Left kidney (tissue), 8 donors: ENCODE results near the gene NOP56. TPM values are rescaled to one million over a fixed set of nuclear protein-coding genes. Genes with fewer than 3 reads are reported as not detected.

Experiments used
- DNase-seq: peaks from one replicate; pipeline ENCODE4 v3.0.0-alpha.2; 2013
- long read RNA-seq, 8 donors: transcript quantifications; one replicate each; lab custom pipeline, GENCODE V29; 2026
- polyA plus RNA-seq: library from polyadenylated mRNA; unstranded; fragments of 120-200 nt; gene quantifications from one replicate; pipeline ENCODE4 v1.2.1, GENCODE V29; 2013; ENCODE audit not compliant: insufficient read length

The NOP56 gene
- 305 TPM for polyA plus RNA-seq
- long read RNA-seq, donor 1, transcript NOP56-201 (12 exons, 2,400 nt) = minor isoform, 9 of 162 reads
- long read RNA-seq, donor 1, transcript NOP56-219 (1 exons, 2,980 nt) = minor isoform, 40 of 162 reads
- long read RNA-seq, donor 1, transcript NOP56-208 (2 exons, 735 nt) = major isoform, 58 of 162 reads
- long read RNA-seq, donor 1, transcript NOP56-205 (3 exons, 859 nt) = minor isoform, 11 of 162 reads
- long read RNA-seq, donor 1, partial matches to known transcripts = 22 of 162 reads
- long read RNA-seq, donor 1, other reads (novel, unspliced or antisense) = 0 of 162 reads
- long read RNA-seq, donor 2, transcript NOP56-219 (1 exons, 2,980 nt) = minor isoform, 41 of 152 reads
- long read RNA-seq, donor 2, transcript NOP56-220 (2 exons, 2,662 nt) = minor isoform, 5 of 152 reads
- long read RNA-seq, donor 2, transcript NOP56-208 (2 exons, 735 nt) = major isoform, 64 of 152 reads
- long read RNA-seq, donor 2, transcript NOP56-205 (3 exons, 859 nt) = minor isoform, 11 of 152 reads
- long read RNA-seq, donor 2, partial matches to known transcripts = 19 of 152 reads
- long read RNA-seq, donor 2, other reads (novel, unspliced or antisense) = 0 of 152 reads
- long read RNA-seq, donor 3, transcript NOP56-208 (2 exons, 735 nt) = major isoform, 99 of 192 reads
- long read RNA-seq, donor 3, transcript NOP56-219 (1 exons, 2,980 nt) = minor isoform, 40 of 192 reads
- long read RNA-seq, donor 3, transcript NOP56-201 (12 exons, 2,400 nt) = minor isoform, 8 of 192 reads
- long read RNA-seq, donor 3, transcript NOP56-205 (3 exons, 859 nt) = minor isoform, 7 of 192 reads
- long read RNA-seq, donor 3, partial matches to known transcripts = 23 of 192 reads
- long read RNA-seq, donor 3, other reads (novel, unspliced or antisense) = 0 of 192 reads
- long read RNA-seq, donor 4, transcript NOP56-219 (1 exons, 2,980 nt) = major isoform, 20 of 43 reads
- long read RNA-seq, donor 4, transcript NOP56-208 (2 exons, 735 nt) = minor isoform, 15 of 43 reads
- long read RNA-seq, donor 4, partial matches to known transcripts = 0 of 43 reads
- long read RNA-seq, donor 4, other reads (novel, unspliced or antisense) = 0 of 43 reads
- long read RNA-seq, donor 5, transcript NOP56-201 (12 exons, 2,400 nt) = minor isoform, 18 of 448 reads
- long read RNA-seq, donor 5, transcript NOP56-208 (2 exons, 735 nt) = major isoform, 144 of 448 reads
- long read RNA-seq, donor 5, transcript NOP56-219 (1 exons, 2,980 nt) = minor isoform, 56 of 448 reads
- long read RNA-seq, donor 5, transcript NOP56-205 (3 exons, 859 nt) = minor isoform, 9 of 448 reads
- long read RNA-seq, donor 5, partial matches to known transcripts = 189 of 448 reads
- long read RNA-seq, donor 5, other reads (novel, unspliced or antisense) = 23 of 448 reads
- long read RNA-seq, donor 6, transcript NOP56-208 (2 exons, 735 nt) = major isoform, 65 of 157 reads
- long read RNA-seq, donor 6, transcript NOP56-219 (1 exons, 2,980 nt) = minor isoform, 29 of 157 reads
- long read RNA-seq, donor 6, transcript NOP56-205 (3 exons, 859 nt) = minor isoform, 11 of 157 reads
- long read RNA-seq, donor 6, transcript NOP56-201 (12 exons, 2,400 nt) = minor isoform, 9 of 157 reads
- long read RNA-seq, donor 6, partial matches to known transcripts = 22 of 157 reads
- long read RNA-seq, donor 6, other reads (novel, unspliced or antisense) = 0 of 157 reads
- long read RNA-seq, donor 7, transcript NOP56-208 (2 exons, 735 nt) = major isoform, 96 of 244 reads
- long read RNA-seq, donor 7, transcript NOP56-205 (3 exons, 859 nt) = minor isoform, 10 of 244 reads
- long read RNA-seq, donor 7, transcript NOP56-219 (1 exons, 2,980 nt) = minor isoform, 70 of 244 reads
- long read RNA-seq, donor 7, transcript NOP56-201 (12 exons, 2,400 nt) = minor isoform, 14 of 244 reads
- long read RNA-seq, donor 7, partial matches to known transcripts = 36 of 244 reads
- long read RNA-seq, donor 7, other reads (novel, unspliced or antisense) = 0 of 244 reads
- long read RNA-seq, donor 8, transcript NOP56-219 (1 exons, 2,980 nt) = minor isoform, 15 of 49 reads
- long read RNA-seq, donor 8, transcript NOP56-208 (2 exons, 735 nt) = major isoform, 20 of 49 reads
- long read RNA-seq, donor 8, partial matches to known transcripts = 0 of 49 reads
- long read RNA-seq, donor 8, other reads (novel, unspliced or antisense) = 10 of 49 reads

- peak; percentile 93 for DNase-seq
Measured at GRCh38 chr20:2651772-2652723, at the start of gene NOP56. Gene NOP56 (plus strand): TSS chr20:2652632. CDS start chr20:2652661, 29 bp downstream.

DNA sequence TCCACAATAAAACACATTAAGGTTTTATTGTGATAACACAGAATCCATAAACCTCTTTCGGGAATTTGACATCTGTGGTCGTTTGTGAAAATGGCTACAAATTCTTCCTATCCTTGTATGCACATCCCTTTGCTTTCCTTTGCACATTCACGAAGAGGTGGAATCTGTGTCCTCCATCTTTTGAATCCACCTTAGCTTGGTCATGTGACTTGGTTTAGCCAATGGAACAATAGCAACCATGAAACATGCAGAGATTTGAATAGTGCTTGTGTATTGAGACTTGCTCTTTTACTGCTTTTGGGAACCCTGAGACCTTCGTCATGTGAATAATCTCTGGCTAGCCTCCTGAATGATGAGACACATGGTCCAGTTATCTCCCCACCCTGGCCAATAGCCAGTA, 49.7 kb upstream of the NOP56 start:
- no peak for DNase-seq

- DNase-seq = no peak
Measured at GRCh38 chr20:2603816-2604505, 48.5 kb upstream of the NOP56 start.

GRCh38 chr20:2604506-2604835, 48.0 kb upstream of the NOP56 start:
- DNase-seq = no peak

DNA sequence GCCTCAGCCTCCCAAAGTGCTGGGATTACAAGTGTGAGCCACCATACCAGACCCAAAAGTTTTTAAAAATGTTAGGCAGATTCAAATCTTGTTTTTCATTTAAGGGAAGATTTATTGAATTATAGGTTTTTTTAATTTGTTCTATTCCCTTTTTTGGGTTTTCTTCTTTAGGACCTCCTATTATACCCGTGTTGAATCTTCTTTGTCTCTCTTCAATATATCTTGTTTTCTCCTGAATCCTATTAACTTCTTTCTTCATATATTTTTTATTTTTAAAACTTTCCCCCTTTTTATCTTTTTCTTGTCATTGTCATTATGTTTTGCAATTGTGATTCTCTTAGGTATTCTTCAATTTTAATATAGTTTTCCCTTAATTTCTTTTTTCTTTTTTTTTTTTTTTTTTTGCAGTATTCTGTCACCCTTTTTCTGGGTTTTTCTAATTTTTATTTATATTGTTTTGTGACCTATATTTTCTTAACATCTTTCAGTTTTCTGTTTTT, 45.9 kb upstream of the NOP56 start:
- DNase-seq = no peak

GRCh38 chr20:2610326-2610725, 42.1 kb upstream of the NOP56 start:
- DNase-seq = no peak

DNA sequence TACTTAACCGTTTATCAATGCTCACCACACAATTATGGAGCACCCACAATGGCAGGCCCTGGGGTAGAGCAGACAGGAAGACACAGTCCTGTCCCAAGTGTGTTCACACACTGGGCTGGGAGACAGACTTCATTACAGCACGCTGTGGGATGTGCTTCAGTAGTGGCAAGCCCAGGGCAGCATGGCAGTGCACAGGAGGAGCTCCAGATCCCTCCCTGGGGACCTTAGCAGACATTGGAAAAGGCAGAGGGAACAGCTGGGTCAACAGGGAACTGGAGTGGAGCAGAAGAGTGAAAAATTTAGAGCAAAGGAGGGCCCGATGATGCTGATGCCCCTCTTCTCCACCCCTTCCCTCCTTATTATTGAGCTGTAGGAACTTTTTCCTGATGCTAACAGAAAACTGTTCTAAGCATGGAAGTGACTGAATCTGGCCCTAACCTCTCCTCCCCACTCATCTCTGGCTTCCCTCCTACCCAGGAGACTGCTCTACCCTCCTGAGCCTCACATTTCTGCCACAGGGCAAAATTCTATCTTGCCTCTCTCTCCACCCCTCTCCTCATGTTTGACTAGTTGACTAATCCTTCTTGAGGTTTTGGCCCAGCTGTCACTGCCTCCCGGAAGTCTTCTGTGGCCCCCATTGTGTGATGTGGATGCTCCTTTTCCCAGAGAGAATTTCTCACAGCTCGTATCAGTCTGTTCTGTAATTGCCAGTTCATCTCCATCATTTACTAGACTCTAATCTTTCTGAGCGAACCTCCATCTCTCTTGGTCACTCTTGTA, 41.3 kb upstream of the NOP56 start:
- no peak for DNase-seq

- DNase-seq = no peak
Measured at GRCh38 chr20:2612073-2612472, 40.4 kb upstream of the NOP56 start.

DNA sequence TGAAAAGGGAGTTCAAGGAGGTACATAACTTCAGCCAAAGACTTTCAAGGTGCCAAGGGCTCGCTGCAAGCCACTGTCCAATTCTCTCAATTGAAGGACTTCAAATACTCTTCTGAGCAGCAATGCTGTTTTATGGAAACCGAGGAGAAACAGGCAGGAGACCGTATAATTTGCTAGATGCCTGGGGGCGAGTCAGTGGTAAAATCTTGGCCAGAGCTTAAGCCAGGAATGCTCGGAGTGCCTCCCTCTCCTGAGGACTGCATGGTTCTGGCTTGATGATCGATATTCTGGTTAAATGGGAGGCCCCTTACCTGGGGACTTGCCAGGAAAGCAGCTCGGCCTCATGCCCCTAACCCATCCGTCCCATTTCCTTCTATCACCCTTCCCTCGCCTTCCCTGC, 35.8 kb upstream of the NOP56 start:
- no peak for DNase-seq

DNA sequence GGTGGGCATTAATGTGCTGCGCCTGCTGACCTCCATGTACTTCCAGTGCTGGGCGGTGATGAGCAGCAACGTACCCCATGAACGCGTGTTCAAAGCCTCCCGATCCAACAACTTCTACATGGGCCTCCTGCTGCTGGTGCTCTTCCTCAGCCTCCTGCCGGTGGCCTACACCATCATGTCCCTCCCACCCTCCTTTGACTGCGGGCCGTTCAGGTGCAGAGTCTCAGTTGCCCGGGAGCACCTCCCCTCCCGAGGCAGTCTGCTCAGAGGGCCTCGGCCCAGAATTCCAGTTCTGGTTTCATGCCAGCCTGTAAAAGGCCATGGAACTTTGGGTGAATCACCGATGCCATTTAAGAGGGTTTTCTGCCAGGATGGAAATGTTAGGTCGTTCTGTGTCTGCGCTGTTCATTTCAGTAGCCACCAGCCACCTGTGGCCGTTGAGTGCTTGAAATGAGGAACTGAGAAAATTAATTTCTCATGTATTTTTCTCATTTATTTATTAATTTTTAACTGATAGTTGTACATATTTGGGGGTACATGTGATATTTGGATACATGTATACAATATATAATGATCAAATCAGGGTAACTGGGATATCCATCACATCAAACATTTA, 35.2 kb upstream of the NOP56 start:
- no peak for DNase-seq

GRCh38 chr20:2618815-2619214, 33.6 kb upstream of the NOP56 start:
- no peak for DNase-seq

DNA sequence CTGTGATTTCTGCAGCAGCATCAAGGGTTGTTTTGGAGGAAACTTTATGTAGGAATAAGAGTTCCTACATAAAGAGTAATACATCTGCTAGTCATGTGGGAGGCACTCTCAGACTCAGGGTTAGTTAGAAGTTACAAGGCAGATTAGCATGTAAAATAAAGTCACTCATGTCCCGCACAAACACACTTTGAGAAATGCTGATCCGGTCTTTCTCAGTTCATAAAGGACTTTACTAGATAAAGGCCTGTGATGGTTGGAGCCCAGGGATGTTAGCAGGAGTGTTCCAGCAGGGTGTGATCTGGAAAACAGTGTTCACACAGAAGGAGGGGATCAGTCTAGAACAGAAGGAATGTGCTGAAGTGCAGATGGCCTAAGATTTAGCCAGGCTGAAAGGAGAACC, 33.1 kb upstream of the NOP56 start:
- DNase-seq = no peak

GRCh38 chr20:2619961-2620595, 32.4 kb upstream of the NOP56 start:
- DNase-seq = no peak

- DNase-seq = no peak
Measured at GRCh38 chr20:2624190-2624589, 28.2 kb upstream of the NOP56 start.

DNA sequence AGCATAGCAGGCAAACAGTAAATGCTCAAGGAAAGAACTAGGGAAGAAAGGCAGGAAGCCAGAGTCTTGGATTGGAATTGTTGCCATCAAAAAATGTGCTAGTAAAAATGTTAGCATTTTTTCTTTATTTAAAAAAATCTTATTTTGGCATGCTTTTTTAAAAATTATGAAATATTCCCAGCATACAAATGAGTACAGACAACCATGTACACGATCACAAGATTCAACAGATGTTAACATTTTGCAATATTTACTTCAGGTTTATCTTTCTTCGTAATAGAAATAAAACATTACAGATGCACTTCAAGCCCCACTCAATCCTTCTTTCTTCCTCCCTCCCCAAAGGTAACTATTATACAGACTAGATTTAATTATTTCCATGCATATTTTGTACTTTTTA, 27.4 kb upstream of the NOP56 start:
- no peak for DNase-seq

GRCh38 chr20:2626853-2627541, 25.4 kb upstream of the NOP56 start:
- no peak for DNase-seq
